GM19438 (cell line): ENCODE data around the gene INSM1.

Source experiments
- ATAC-seq: cut with Tn5 transposase; IDR thresholded peaks from one replicate; pipeline ENCODE4 v1.9.1; 2021; ENCODE audit warnings: low read depth; ENCODE audit not compliant: unreplicated experiment

INSM1 gene

GRCh38 chr20:20391766-20392165, 23.9 kb downstream of the INSM1 start:
- ATAC-seq = no peak

- no peak for ATAC-seq
These were observed 25.6 kb downstream of the INSM1 start for GRCh38 chr20:20393207-20394120.

- ATAC-seq = no peak
These were observed 27.2 kb downstream of the INSM1 start for GRCh38 chr20:20395087-20395486.

GRCh38 chr20:20395903-20396568, 28.1 kb downstream of the INSM1 start:
- no peak for ATAC-seq

- ATAC-seq = no peak
These were observed 28.9 kb downstream of the INSM1 start for GRCh38 chr20:20396794-20397193.

- no peak for ATAC-seq
These were observed 30.2 kb downstream of the INSM1 start for GRCh38 chr20:20398123-20398522.

- ATAC-seq = no peak
These were observed 31.9 kb downstream of the INSM1 start for GRCh38 chr20:20399531-20400500.

GRCh38 chr20:20401991-20402390, 34.1 kb downstream of the INSM1 start:
- no peak for ATAC-seq

- ATAC-seq = no peak
These were observed 36.7 kb downstream of the INSM1 start for GRCh38 chr20:20404633-20405032.

GRCh38 chr20:20405623-20406022, 37.7 kb downstream of the INSM1 start:
- ATAC-seq = no peak

- no peak for ATAC-seq
These were observed 38.4 kb downstream of the INSM1 start for GRCh38 chr20:20406306-20406705.

- no peak for ATAC-seq
These were observed 40.2 kb downstream of the INSM1 start for GRCh38 chr20:20407891-20408805.

GRCh38 chr20:20409331-20409730, 41.4 kb downstream of the INSM1 start:
- ATAC-seq = no peak

GRCh38 chr20:20410678-20411077, 42.8 kb downstream of the INSM1 start:
- no peak for ATAC-seq

GRCh38 chr20:20411402-20411801, 43.5 kb downstream of the INSM1 start:
- ATAC-seq = no peak

- no peak for ATAC-seq
These were observed 43.9 kb downstream of the INSM1 start for GRCh38 chr20:20411836-20412235.

GRCh38 chr20:20412750-20413149, 44.8 kb downstream of the INSM1 start:
- ATAC-seq = no peak

GRCh38 chr20:20413810-20414281, 45.9 kb downstream of the INSM1 start:
- no peak for ATAC-seq

- no peak for ATAC-seq
These were observed 46.8 kb downstream of the INSM1 start for GRCh38 chr20:20414640-20415220.
